ENCODE measurements around the gene LSM10.

GRCh38 chr1:36380143-36380619 is 17.5 kb downstream of the LSM10 start:
- TF ChIP-seq PKNOX1 (IDR thresholded peaks at IDR 0.05) (no peak), L3MBTL2 (conservative IDR thresholded peaks at IDR 0.05) (no peak), BHLHE40 (IDR thresholded peaks at IDR 0.05; ENCODE audit: borderline replicate concordance) (no peak), ELF4 (IDR thresholded peaks at IDR 0.05) (no peak), TARDBP (IDR thresholded peaks at IDR 0.05) (no peak), HDGF (IDR thresholded peaks at IDR 0.05; ENCODE audit: borderline replicate concordance) (no peak), NFRKB (IDR thresholded peaks at IDR 0.05) (no peak), FOXM1 (IDR thresholded peaks at IDR 0.05; ENCODE audit: borderline replicate concordance) (no peak), FOXA1 (IDR thresholded peaks at IDR 0.05) (no peak), SP1 (IDR thresholded peaks at IDR 0.05) (no peak), ARNT (IDR thresholded peaks at IDR 0.05) (no peak), LEF1 (IDR thresholded peaks at IDR 0.05; ENCODE audit: borderline replicate concordance) (no peak), SUZ12 (IDR thresholded peaks at IDR 0.05) (no peak), FOXK2 (IDR thresholded peaks at IDR 0.05) (no peak)

Data from HEK293T (cell line).